SK-N-SH (cell line): ENCODE measurements around the gene CPT1C. TPM values are rescaled to one million over a fixed set of nuclear protein-coding genes. Genes with fewer than 3 reads are reported as not detected.

Experiments used
- CTCF ChIA-PET: fragments of 300-600, 350-600 bp; formaldehyde crosslinking; extraction: SDS; loops from one replicate; lab custom pipeline; 2021; lab: Yijun Ruan, JAX
- POLR2A ChIA-PET: fragments of 350-600 bp; sonication (Branson Sonifier 250); formaldehyde crosslinking; extraction: SDS; loops from one replicate; lab custom pipeline; 2020; ENCODE audit warnings: antibody characterized with exemption, inconsistent platforms; lab: Yijun Ruan, JAX
- DNase-seq: peaks from one replicate; pipeline ENCODE4 v3.0.0; 2012
- H2AFZ ChIP-seq: fragments of 200-600 bp; sonication (generic); 2 replicates; pipeline ENCODE4 v1.8.1; 2016; ENCODE audit warnings: antibody characterized with exemption, mild to moderate bottlenecking, low read depth
- H3F3A ChIP-seq: fragments of 200-600 bp; sonication (generic); replicated peaks from 2 replicates; pipeline ENCODE3; 2016; ENCODE audit warnings: antibody characterized with exemption, mild to moderate bottlenecking; ENCODE audit not compliant: insufficient read depth
- H3K27ac ChIP-seq, 2 experiments: fragments of 200-500 bp in 1 of 2; fragments of 200-600 bp in 1 of 2; sonication (Bioruptor generic) in 1 of 2; sonication (generic), shearing (Covaris generic) in 1 of 2; 2 replicates each; pipeline versions ENCODE4 v1.5.1 to v1.6.1; 2014 to 2016; ENCODE audit warnings: low read depth in 2 of 2, inconsistent platforms in 1 of 2, low read length in 1 of 2, mild to moderate bottlenecking in 1 of 2, mixed read lengths in 1 of 2
- H3K27me3 ChIP-seq: fragments of 200-600 bp; sonication (generic), shearing (Covaris generic); 2 replicates; pipeline ENCODE4 v1.6.1; 2016; ENCODE audit warnings: mixed run types; ENCODE audit not compliant: insufficient read depth
- H3K36me3 ChIP-seq, 2 experiments: fragments of 200-500 bp in 1 of 2; fragments of 200-600 bp in 1 of 2; sonication (Bioruptor generic) in 1 of 2; sonication (generic) in 1 of 2; replicated peaks in 1 of 2; 2 replicates each; pipeline versions ENCODE3 to v1.5.1; 2014 to 2016; ENCODE audit warnings: low read length in 1 of 2, mild to moderate bottlenecking in 1 of 2; ENCODE audit not compliant: insufficient read depth in 2 of 2, control insufficient read depth in 1 of 2
- H3K4me1 ChIP-seq, 2 experiments: fragments of 200-500 bp in 1 of 2; fragments of 200-600 bp in 1 of 2; sonication (Bioruptor generic) in 1 of 2; sonication (generic), shearing (Covaris generic) in 1 of 2; 2 replicates each; pipeline versions ENCODE4 v1.5.1 to v1.6.1; 2014 to 2016; ENCODE audit warnings: low read depth in 1 of 2, low read length in 1 of 2, mixed run types in 1 of 2; ENCODE audit not compliant: insufficient read depth in 2 of 2, control insufficient read depth in 1 of 2
- H3K4me2 ChIP-seq: fragments of 200-600 bp; sonication (generic), shearing (Covaris generic); 2 replicates; pipeline ENCODE4 v1.6.1; 2017; ENCODE audit warnings: mixed run types
- H3K4me3 ChIP-seq, 2 experiments: fragments of 200-500 bp in 1 of 2; fragments of 200-600 bp in 1 of 2; sonication (Bioruptor generic) in 1 of 2; sonication (generic), shearing (Covaris generic) in 1 of 2; 2 replicates each; pipeline versions ENCODE4 v1.5.1 to v1.8.1; 2014 to 2016; ENCODE audit warnings: low read depth in 2 of 2, inconsistent platforms in 1 of 2, low read length in 1 of 2, mild to moderate bottlenecking in 1 of 2, mixed read lengths in 1 of 2, moderate library complexity in 1 of 2
- H3K79me2 ChIP-seq: fragments of 200-600 bp; sonication (generic); 2 replicates; pipeline ENCODE4 v1.8.1; 2017; ENCODE audit warnings: mild to moderate bottlenecking; ENCODE audit not compliant: insufficient read depth
- H3K9ac ChIP-seq: fragments of 200-600 bp; sonication (generic); 2 replicates; pipeline ENCODE4 v1.6.1; 2017; ENCODE audit warnings: mixed run types
- H3K9me2 ChIP-seq: fragments of 200-600 bp; sonication (generic); 2 replicates; pipeline ENCODE4 v1.6.1; 2017; ENCODE audit warnings: mixed run types
- H3K9me3 ChIP-seq: fragments of 200-600 bp; sonication (generic); 2 replicates; pipeline ENCODE4 v1.6.1; 2017; ENCODE audit warnings: mixed run types, mild to moderate bottlenecking, moderate library complexity
- H4K20me1 ChIP-seq: fragments of 200-600 bp; sonication (generic); 2 replicates; pipeline ENCODE4 v1.6.1; 2017; ENCODE audit warnings: mild to moderate bottlenecking, mixed run types; ENCODE audit not compliant: insufficient read depth
- ELF1 ChIP-seq: IDR thresholded peaks from 2 replicates; pipeline ENCODE4 v1.4.0; 2012
- EP300 ChIP-seq, 2 experiments: IDR thresholded peaks; 2 replicates each; pipeline versions ENCODE4 v1.4.0 to v1.6.1; 2012; ENCODE audit warnings: borderline replicate concordance in 1 of 2, low read depth in 1 of 2, low read length in 1 of 2
- EZH2phosphoT487 ChIP-seq: fragments of 200-600 bp; sonication (generic); IDR thresholded peaks from 2 replicates; pipeline ENCODE4 v1.6.1; 2017; ENCODE audit warnings: low read depth, mixed run types, mild to moderate bottlenecking, antibody characterized with exemption, moderate library complexity, borderline replicate concordance
- FOSL2 ChIP-seq: IDR thresholded peaks from 2 replicates; pipeline ENCODE4 v1.4.0; 2012; ENCODE audit warnings: low read depth, mild to moderate bottlenecking, moderate library complexity, borderline replicate concordance
- FOXJ3 ChIP-seq: sonication (generic); formaldehyde crosslinking; IDR thresholded peaks from 2 replicates; pipeline ENCODE4 v1.5.1; 2020; ENCODE audit warnings: mild to moderate bottlenecking, missing genetic modification reagents
- FOXM1 ChIP-seq: IDR thresholded peaks from 2 replicates; pipeline ENCODE4 v1.4.0; 2012; ENCODE audit warnings: low read depth, mild to moderate bottlenecking
- GABPA ChIP-seq: IDR thresholded peaks from 2 replicates; pipeline ENCODE4 v1.4.0; 2012; ENCODE audit warnings: low read depth, mild to moderate bottlenecking
- IRF3 ChIP-seq: fragments of 150-350 bp; IDR thresholded peaks from 2 replicates; pipeline ENCODE4 v1.6.1; 2016; ENCODE audit warnings: mild to moderate bottlenecking, low read depth, low read length
- MEF2A ChIP-seq: IDR thresholded peaks from 2 replicates; pipeline ENCODE4 v1.4.0; 2012; ENCODE audit warnings: low read depth, borderline replicate concordance
- MXI1 ChIP-seq: IDR thresholded peaks from 2 replicates; pipeline ENCODE4 v1.6.1; 2012; ENCODE audit warnings: mild to moderate bottlenecking, low read depth, low read length, improper control_type of control experiment
- NFIC ChIP-seq: IDR thresholded peaks from 2 replicates; pipeline ENCODE4 v1.4.0; 2012; ENCODE audit warnings: borderline replicate concordance
- NRF1 ChIP-seq: IDR thresholded peaks from 2 replicates; pipeline ENCODE4 v1.6.1; 2012; ENCODE audit warnings: low read depth, mild to moderate bottlenecking, low read length
- PBX3 ChIP-seq: IDR thresholded peaks from 2 replicates; pipeline ENCODE4; 2012
- RAD21 ChIP-seq: IDR thresholded peaks from 2 replicates; pipeline ENCODE4 v1.6.1; 2012; ENCODE audit warnings: mild to moderate bottlenecking, low read length
- RCOR1 ChIP-seq: fragments of 150-350 bp; IDR thresholded peaks from 2 replicates; pipeline ENCODE4 v1.6.1; 2017; ENCODE audit warnings: antibody characterized with exemption, low read length
- RFX5 ChIP-seq: IDR thresholded peaks from 2 replicates; pipeline ENCODE4 v1.6.1; 2012; ENCODE audit warnings: mild to moderate bottlenecking, improper control_type of control experiment, low read length
- RXRA ChIP-seq: IDR thresholded peaks from 2 replicates; pipeline ENCODE4 v1.4.0; 2012; ENCODE audit warnings: low read depth, mild to moderate bottlenecking, borderline replicate concordance
- SIN3A ChIP-seq: IDR thresholded peaks from 2 replicates; pipeline ENCODE4 v1.6.1; 2012; ENCODE audit warnings: low read depth, mild to moderate bottlenecking, low read length, moderate library complexity, borderline replicate concordance
- SMC3 ChIP-seq: IDR thresholded peaks from 2 replicates; pipeline ENCODE4 v1.6.1; 2012; ENCODE audit warnings: low read depth, low read length, improper control_type of control experiment
- TAF1 ChIP-seq: IDR thresholded peaks from 2 replicates; pipeline ENCODE4 v1.6.1; 2012; ENCODE audit warnings: low read depth, mild to moderate bottlenecking, low read length, moderate library complexity, borderline replicate concordance
- TCF12 ChIP-seq: IDR thresholded peaks from 2 replicates; pipeline ENCODE4 v1.4.0; 2012
- YY1 ChIP-seq: IDR thresholded peaks from 2 replicates; pipeline ENCODE4 v1.4.0; 2012; ENCODE audit warnings: low read depth, mild to moderate bottlenecking
- WGBS: methylation state at CpG from one replicate; pipeline ENCODE4 v1.1.6; 2017; ENCODE audit warnings: low lambda C conversion rate; 5-methylcytosine and 5-hydroxymethylcytosine counted together
- polyA plus RNA-seq, 3 experiments: library from polyadenylated mRNA; depleted of rRNA; stranded (reverse); fragments of >200 nt; gene quantifications; 2 replicates each; pipeline ENCODE4 v1.2.3, GENCODE V29; 2012

The CPT1C gene
- polyA plus RNA-seq, 1 of the 3 experiments (the other 2 are of a cell fraction), result 139 TPM

- no peak for TF ChIP-seq NRF1
- no peak for TF ChIP-seq GABPA
- TF ChIP-seq ELF1, result no peak
- no peak for TF ChIP-seq MXI1
- no peak for TF ChIP-seq TAF1
- TF ChIP-seq TCF12, result no peak
- no peak for TF ChIP-seq FOXM1
- no peak overlapping the region for H3K4me3 ChIP-seq
- no peaks in the 10 kb centered on the region for H3K9me3 ChIP-seq
- H3K27me3 ChIP-seq, result no peaks in the 10 kb centered on the region
- H3K36me3 ChIP-seq, result peaks cover 21 to 25% of the 10 kb centered on the region in 2 experiments
- H3K27ac ChIP-seq, result no peak overlapping the region
- no peak overlapping the region for H2AFZ ChIP-seq
- no peaks in the 10 kb centered on the region for H4K20me1 ChIP-seq
- no peak overlapping the region for H3K9ac ChIP-seq
- no peak overlapping the region for H3K4me2 ChIP-seq
- ChIA-PET CTCF (no interaction called here), POLR2A (no interaction called here)
- DNase-seq, result peak; percentile 44
- no peaks in the 10 kb centered on the region for H3K9me2 ChIP-seq
- H3K79me2 ChIP-seq, result no peaks in the 10 kb centered on the region
- no peaks in the 10 kb centered on the region for H3F3A ChIP-seq
- no peaks in the 10 kb centered on the region for H3K4me1 ChIP-seq
- 91% methylated on average over 26 of the region's 40 CpGs for WGBS
Measured at GRCh38 chr19:49701271-49701786, 10.4 kb downstream of the CPT1C start.

GRCh38 chr19:49704888-49705642 is 14.1 kb downstream of the CPT1C start:
- Histone ChIP-seq H3K4me3 (no peak overlapping the region), H3K27ac (no peak overlapping the region), H3K9me3 (no peaks in the 10 kb centered on the region), H3K79me2 (no peaks in the 10 kb centered on the region), H3K9ac (no peak overlapping the region), H3K27me3 (no peaks in the 10 kb centered on the region), H4K20me1 (no peaks in the 10 kb centered on the region), H2AFZ (no peak overlapping the region), H3K4me2 (no peak overlapping the region), H3F3A (no peaks in the 10 kb centered on the region), H3K36me3 (peaks cover 11 to 24% of the 10 kb centered on the region in 2 experiments), H3K4me1 (no peaks in the 10 kb centered on the region), H3K9me2 (no peaks in the 10 kb centered on the region)
- TF ChIP-seq NFIC, result no peak
- POLR2A ChIA-PET, result no interaction called here
- no peak for DNase-seq
- CTCF ChIA-PET, result no interaction called here
- 93% methylated on average over 19 of the region's 22 CpGs for WGBS

GRCh38 chr19:49705919-49706318 is 15.0 kb downstream of the CPT1C start:
- CTCF ChIA-PET, result no interaction called here
- H3K27ac ChIP-seq, result no peak overlapping the region
- TF ChIP-seq YY1 (no peak), FOXJ3 (CRISPR knock-in tag) (no peak), SMC3 (no peak), RAD21 (no peak), FOSL2 (no peak), RFX5 (no peak), MXI1 (no peak), MEF2A (no peak), RCOR1 (no peak), SIN3A (no peak), EZH2phosphoT487 (no peak), RXRA (no peak), PBX3 (no peak), TCF12 (no peak), NRF1 (no peak), IRF3 (no peak), EP300 (IDR thresholded peaks at IDR 0.05; ENCODE audit: borderline replicate concordance in 1 of 2, low read depth in 1 of 2, low read length in 1 of 2) (no peak), TAF1 (no peak)

More at GRCh38 chr19:49705919-49706318, 15.0 kb downstream of the CPT1C start:
- Histone ChIP-seq H3K4me1 (no peaks in the 10 kb centered on the region), H3K79me2 (no peaks in the 10 kb centered on the region), H3K36me3 (peaks cover 11 to 29% of the 10 kb centered on the region in 2 experiments), H3F3A (peaks cover 7% of the 10 kb centered on the region), H3K4me3 (no peak overlapping the region), H3K9me2 (no peaks in the 10 kb centered on the region), H3K4me2 (no peak overlapping the region), H2AFZ (no peak overlapping the region), H3K9ac (no peak overlapping the region), H4K20me1 (no peaks in the 10 kb centered on the region), H3K9me3 (no peaks in the 10 kb centered on the region), H3K27me3 (no peaks in the 10 kb centered on the region)
- POLR2A ChIA-PET, result no interaction called here
- no peak for DNase-seq
- WGBS, result 84% methylated on average over 11 of the region's 16 CpGs
